Esophagus muscularis mucosa (tissue), 4 donors: ENCODE data around the gene SHC2. TPM values are rescaled to one million over a fixed set of nuclear protein-coding genes. Genes with fewer than 3 reads are reported as not detected.

Experiments used
- DNase-seq: peaks from one replicate; pipeline ENCODE4 v3.0.0-alpha.2; 2017; ENCODE audit errors: extremely low spot score
- H3K27ac ChIP-seq, 4 donors: fragments of 200-600 bp; sonication (generic); replicated peaks in 1 of 4; 1 replicate in 3 of 4; 2 replicates in 1 of 4; pipeline ENCODE4 v1.5.1; 2016 to 2019; ENCODE audit warnings: mild to moderate bottlenecking in 1 of 4
- H3K27me3 ChIP-seq, 4 donors: fragments of 200-600 bp; sonication (generic); one replicate each; pipeline versions ENCODE4 v1.5.1 to v1.6.0; 2016 to 2019
- H3K36me3 ChIP-seq, 4 donors: fragments of 200-600 bp; sonication (generic); one replicate each; pipeline ENCODE4 v1.5.1; 2016 to 2019
- H3K4me1 ChIP-seq, 4 donors: fragments of 200-600 bp; sonication (generic); one replicate each; pipeline ENCODE4 v1.5.1; 2016 to 2019
- H3K4me3 ChIP-seq, 4 donors: fragments of 200-600 bp; sonication (generic); 1 replicate in 2 of 4; 2 replicates in 2 of 4; pipeline ENCODE4 v1.5.1; 2016 to 2019; ENCODE audit warnings: mild to moderate bottlenecking in 4 of 4, moderate library complexity in 1 of 4
- H3K9me3 ChIP-seq, 4 donors: fragments of 200-600 bp; sonication (generic); 1 replicate in 3 of 4; 2 replicates in 1 of 4; pipeline ENCODE4 v1.5.1; 2016 to 2019
- EP300 ChIP-seq: sonication (generic); formaldehyde crosslinking; IDR thresholded peaks from one replicate; pipeline ENCODE4 v1.6.1; 2017; ENCODE audit warnings: antibody characterized with exemption
- POLR2A ChIP-seq: fragments of 450-650 bp; IDR thresholded peaks from one replicate; pipeline ENCODE4 v1.6.1; 2017; ENCODE audit warnings: antibody characterized with exemption, moderate library complexity, mild to moderate bottlenecking, low read depth
- POLR2AphosphoS5 ChIP-seq, 2 donors: sonication (generic); formaldehyde crosslinking; IDR thresholded peaks; one replicate each; pipeline ENCODE4 v1.6.1; 2017; ENCODE audit warnings: antibody characterized with exemption in 2 of 2
- WGBS: methylation state at CpG from one replicate; pipeline ENCODE4 v1.1.5; 2018; 5-methylcytosine and 5-hydroxymethylcytosine counted together
- intact Hi-C: fragments of 100-400 bp; cut with DNase I; formaldehyde crosslinking; loops from one replicate; pipeline ENCODE4 v1.15.1; 2023
- total RNA-seq, 4 donors: library from RNA; depleted of rRNA; stranded (reverse); fragments of >200 nt; gene quantifications; one replicate each; pipeline versions ENCODE4 v1.1.0 to v1.2.1, GENCODE V29; 2016
- TF ChIP-seq, protein P1 (sequence below), 3 experiments: fragments of 200-600 bp in 2 of 3; fragments of 450-650 bp in 1 of 3; sonication (generic) in 2 of 3; IDR thresholded peaks; one replicate each; pipeline ENCODE4 v1.5.1; 2017 to 2019; ENCODE audit warnings: antibody characterized with exemption in 3 of 3, mild to moderate bottlenecking in 2 of 3, moderate library complexity in 1 of 3

The SHC2 gene
- total RNA-seq, 4 donors from 2014 or later = 11.2 to 35.6 (median 18.7) TPM

- DNase-seq = no peak
- no peak for TF ChIP-seq POLR2AphosphoS5 (IDR thresholded peaks at IDR 0.05)
- TF ChIP-seq POLR2A = no peak
- TF ChIP-seq EP300 = no peak
- TF ChIP-seq, protein P1, sequence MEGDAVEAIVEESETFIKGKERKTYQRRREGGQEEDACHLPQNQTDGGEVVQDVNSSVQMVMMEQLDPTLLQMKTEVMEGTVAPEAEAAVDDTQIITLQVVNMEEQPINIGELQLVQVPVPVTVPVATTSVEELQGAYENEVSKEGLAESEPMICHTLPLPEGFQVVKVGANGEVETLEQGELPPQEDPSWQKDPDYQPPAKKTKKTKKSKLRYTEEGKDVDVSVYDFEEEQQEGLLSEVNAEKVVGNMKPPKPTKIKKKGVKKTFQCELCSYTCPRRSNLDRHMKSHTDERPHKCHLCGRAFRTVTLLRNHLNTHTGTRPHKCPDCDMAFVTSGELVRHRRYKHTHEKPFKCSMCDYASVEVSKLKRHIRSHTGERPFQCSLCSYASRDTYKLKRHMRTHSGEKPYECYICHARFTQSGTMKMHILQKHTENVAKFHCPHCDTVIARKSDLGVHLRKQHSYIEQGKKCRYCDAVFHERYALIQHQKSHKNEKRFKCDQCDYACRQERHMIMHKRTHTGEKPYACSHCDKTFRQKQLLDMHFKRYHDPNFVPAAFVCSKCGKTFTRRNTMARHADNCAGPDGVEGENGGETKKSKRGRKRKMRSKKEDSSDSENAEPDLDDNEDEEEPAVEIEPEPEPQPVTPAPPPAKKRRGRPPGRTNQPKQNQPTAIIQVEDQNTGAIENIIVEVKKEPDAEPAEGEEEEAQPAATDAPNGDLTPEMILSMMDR (IDR thresholded peaks at IDR 0.05) = no peak
- Histone ChIP-seq H3K36me3 (no peaks in the 10 kb centered on the region), H3K4me3 (no peak overlapping the region), H3K27ac (no peak overlapping the region), H3K9me3 (no peaks in the 10 kb centered on the region), H3K27me3 (peaks cover 0 to 70% (median 2%) of the 10 kb centered on the region in 4 donors), H3K4me1 (peaks cover 7 to 12% (median 10%) of the 10 kb centered on the region in 4 donors)
- 30% methylated on average over 14 of the region's 14 CpGs for WGBS
- intact Hi-C loops = no loop called here
Observed at GRCh38 chr19:372306-372890, 88.4 kb downstream of the SHC2 start.

- H3K27me3 ChIP-seq = peaks cover 0 to 74% (median 2%) of the 10 kb centered on the region in 4 donors
- no peak overlapping the region for H3K27ac ChIP-seq
- no peak for TF ChIP-seq POLR2A
- WGBS = 73% methylated on average over 17 of the region's 17 CpGs
- intact Hi-C loops = no loop called here
- H3K36me3 ChIP-seq = no peaks in the 10 kb centered on the region
- no peak for DNase-seq
- no peak overlapping the region for H3K4me3 ChIP-seq
- H3K9me3 ChIP-seq = no peaks in the 10 kb centered on the region
- H3K4me1 ChIP-seq = peaks cover 7 to 12% (median 10%) of the 10 kb centered on the region in 4 donors
Observed at GRCh38 chr19:371501-372168, 89.2 kb downstream of the SHC2 start.

- Histone ChIP-seq H3K27ac (no peak overlapping the region), H3K36me3 (no peaks in the 10 kb centered on the region), H3K9me3 (no peaks in the 10 kb centered on the region), H3K4me3 (no peak overlapping the region), H3K27me3 (peaks cover 0 to 66% (median 2%) of the 10 kb centered on the region in 4 donors), H3K4me1 (peaks cover 7 to 12% (median 10%) of the 10 kb centered on the region in 4 donors)
- no peak for DNase-seq
- TF ChIP-seq EP300 = no peak
- TF ChIP-seq POLR2A = no peak
- 88% methylated on average over 43 of the region's 43 CpGs for WGBS
- intact Hi-C loops = no loop called here
Observed at GRCh38 chr19:370641-371330, 90.0 kb downstream of the SHC2 start.

DNA sequence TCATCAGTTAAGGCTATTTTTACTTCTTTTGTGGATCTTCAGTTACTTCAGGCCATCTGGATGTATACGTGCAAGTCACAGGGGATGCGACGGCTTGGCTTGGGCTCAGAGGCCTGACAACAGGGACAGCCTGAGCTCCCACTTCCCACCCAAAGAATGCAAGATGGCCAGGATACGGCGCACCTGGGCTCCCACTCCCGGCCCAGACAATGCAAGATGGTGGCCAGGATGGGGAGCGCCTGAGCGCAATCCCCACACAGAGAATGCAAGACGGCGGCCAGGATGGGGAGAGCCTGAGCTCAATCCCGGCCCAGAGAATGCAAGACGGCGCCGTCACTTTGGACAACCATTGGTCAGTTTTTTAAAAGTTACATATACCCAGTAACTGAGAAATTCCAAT is 91.0 kb downstream of the SHC2 start:
- no peak for DNase-seq
- 95% methylated on average over 12 of the region's 14 CpGs for WGBS

GRCh38 chr19:369256-369655 is 91.6 kb downstream of the SHC2 start:
- no peak overlapping the region for H3K27ac ChIP-seq
- TF ChIP-seq POLR2AphosphoS5 (IDR thresholded peaks at IDR 0.05) = no peak
- no peak for TF ChIP-seq POLR2A
- no peak for TF ChIP-seq EP300
- TF ChIP-seq, protein P1 (IDR thresholded peaks at IDR 0.05) = no peak
- H3K27me3 ChIP-seq = peaks cover 0 to 61% (median 0%) of the 10 kb centered on the region in 4 donors
- no peak for DNase-seq
- H3K9me3 ChIP-seq = no peaks in the 10 kb centered on the region
- H3K36me3 ChIP-seq = no peaks in the 10 kb centered on the region
- H3K4me1 ChIP-seq = peaks cover 7 to 12% (median 10%) of the 10 kb centered on the region in 4 donors
- 93% methylated on average over 9 of the region's 13 CpGs for WGBS
- no peak overlapping the region for H3K4me3 ChIP-seq
- intact Hi-C loops = no loop called here

More for the DNA sequence above, 91.0 kb downstream of the SHC2 start:
- Histone ChIP-seq H3K4me1 (peaks cover 7 to 12% (median 10%) of the 10 kb centered on the region in 4 donors), H3K27me3 (peaks cover 0 to 61% (median 0%) of the 10 kb centered on the region in 4 donors), H3K36me3 (no peaks in the 10 kb centered on the region), H3K4me3 (no peak overlapping the region), H3K9me3 (no peaks in the 10 kb centered on the region), H3K27ac (no peak overlapping the region)
- TF ChIP-seq EP300 (no peak), POLR2A (no peak)
- TF ChIP-seq, protein P1 (IDR thresholded peaks at IDR 0.05) = no peak
- intact Hi-C loops = no loop called here
